ENCODE data around the gene UBP1.
"Not testable (repeated sequence)": the region's sequence is repeated elsewhere in the genome, so short reads cannot be mapped to it uniquely, and the experiment has no call there.

The UBP1 gene

GRCh38 chr3:33360136-33360825, 79.9 kb downstream of the UBP1 start:
- H3K4me3 ChIP-seq (replicated peaks; ENCODE audit: low read depth, low read length): no peak overlapping the region
- H3K27me3 ChIP-seq (replicated peaks; ENCODE audit: control insufficient read depth, insufficient read depth, low read length): no peaks in the 10 kb centered on the region; the same call in none of the 2 replicates
- no peak for DNase-seq (ENCODE audit: extremely low read depth, insufficient read length)
- TF ChIP-seq CTCF (IDR thresholded peaks at IDR 0.05; ENCODE audit: insufficient read depth, low read length, poor library complexity, severe bottlenecking): no peak
- no peaks in the 10 kb centered on the region for H3K36me3 ChIP-seq (ENCODE audit: control insufficient read depth, insufficient read depth, low read length)

GRCh38 chr3:33358172-33358781, 81.9 kb downstream of the UBP1 start:
- no peak for TF ChIP-seq CTCF (IDR thresholded peaks at IDR 0.05; ENCODE audit: insufficient read depth, low read length, poor library complexity, severe bottlenecking)
- no peaks in the 10 kb centered on the region; the same call in none of the 2 replicates for H3K27me3 ChIP-seq (replicated peaks; ENCODE audit: control insufficient read depth, insufficient read depth, low read length)
- no peak overlapping the region for H3K4me3 ChIP-seq (replicated peaks; ENCODE audit: low read depth, low read length)
- H3K36me3 ChIP-seq (ENCODE audit: control insufficient read depth, insufficient read depth, low read length): no peaks in the 10 kb centered on the region
- DNase-seq (ENCODE audit: extremely low read depth, insufficient read length): no peak

- no peak for DNase-seq (ENCODE audit: extremely low read depth, insufficient read length)
- Histone ChIP-seq H3K27me3 (replicated peaks; ENCODE audit: control insufficient read depth, insufficient read depth, low read length) (no peaks in the 10 kb centered on the region; the same call in none of the 2 replicates), H3K36me3 (ENCODE audit: control insufficient read depth, insufficient read depth, low read length) (no peaks in the 10 kb centered on the region), H3K4me3 (replicated peaks; ENCODE audit: low read depth, low read length) (no peak overlapping the region)
- no peak for TF ChIP-seq CTCF (IDR thresholded peaks at IDR 0.05; ENCODE audit: insufficient read depth, low read length, poor library complexity, severe bottlenecking)
Observed at GRCh38 chr3:33355611-33356010, 84.6 kb downstream of the UBP1 start.

- Histone ChIP-seq H3K4me3 (replicated peaks; ENCODE audit: low read depth, low read length) (no peak overlapping the region), H3K36me3 (ENCODE audit: control insufficient read depth, insufficient read depth, low read length) (no peaks in the 10 kb centered on the region), H3K27me3 (replicated peaks; ENCODE audit: control insufficient read depth, insufficient read depth, low read length) (no peaks in the 10 kb centered on the region)
- TF ChIP-seq CTCF (IDR thresholded peaks at IDR 0.05; ENCODE audit: insufficient read depth, low read length, poor library complexity, severe bottlenecking): no peak
- no peak for DNase-seq (ENCODE audit: extremely low read depth, insufficient read length)
Observed at GRCh38 chr3:33339758-33340157, 100.4 kb downstream of the UBP1 start.

- DNase-seq (ENCODE audit: extremely low read depth, insufficient read length); H3K27me3 ChIP-seq (replicated peaks; ENCODE audit: control insufficient read depth, insufficient read depth, low read length); H3K36me3 ChIP-seq (ENCODE audit: control insufficient read depth, insufficient read depth, low read length); H3K4me3 ChIP-seq (replicated peaks; ENCODE audit: low read depth, low read length): not testable (repeated sequence)
Observed at GRCh38 chr3:33338936-33339465, 101.2 kb downstream of the UBP1 start.
